ENCODE measurements around the gene FADS1.

Gene FADS1

DNA sequence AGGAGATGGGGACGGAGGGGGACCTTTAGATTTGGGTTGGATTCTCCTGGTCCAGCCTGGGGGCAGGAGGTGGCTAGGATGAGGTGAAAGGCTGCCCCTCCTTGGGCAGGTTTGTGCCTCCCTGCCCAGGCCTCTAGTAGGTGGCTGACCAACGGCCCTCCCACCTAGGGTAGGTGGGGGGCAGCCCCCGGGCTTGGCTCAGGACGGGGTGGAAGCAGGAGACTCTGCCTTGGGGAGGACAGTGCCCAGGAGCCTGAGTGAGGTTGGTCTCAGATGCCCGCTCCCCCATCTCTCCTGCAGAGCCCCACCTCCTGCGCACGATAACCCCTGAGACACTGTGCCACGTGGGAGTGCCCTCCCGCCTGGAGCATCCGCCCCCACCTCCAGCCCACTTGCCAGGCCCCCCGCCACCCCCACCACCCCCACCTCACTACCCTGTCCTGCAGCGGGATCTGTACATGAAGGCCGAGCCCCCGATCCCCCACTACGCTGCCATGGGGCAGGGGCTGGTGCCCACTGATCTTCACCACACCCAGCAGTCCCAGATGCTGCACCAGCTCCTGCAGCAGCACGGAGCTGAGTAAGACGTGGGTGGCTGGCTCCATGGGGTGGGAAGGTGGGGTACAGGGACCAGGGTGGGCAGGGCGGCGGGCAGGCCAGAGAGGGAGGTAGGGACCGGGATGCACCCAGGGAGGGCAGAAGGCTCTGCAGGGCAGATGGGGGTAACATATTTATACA lies 46.7 kb downstream of the FADS1 start:
- Histone ChIP-seq H3K4me3 (ENCODE audit: low read length in 2 of 2) (no peak overlapping the region), H3K36me3 (ENCODE audit: control insufficient read depth in 2 of 2, insufficient read depth in 2 of 2, low read length in 2 of 2) (no peaks in the 10 kb centered on the region), H3K27ac (ENCODE audit: low read depth in 2 of 2, low read length in 2 of 2) (no peak overlapping the region), H3K4me1 (ENCODE audit: control insufficient read depth in 2 of 2, insufficient read depth in 2 of 2, low read length in 2 of 2) (peaks cover 3 to 5% of the 10 kb centered on the region in 2 donors), H3K27me3 (ENCODE audit: control insufficient read depth in 2 of 2, insufficient read depth in 2 of 2, low read length in 2 of 2) (no peaks in the 10 kb centered on the region), H3K9ac (ENCODE audit: low read depth in 1 of 2, low read length in 2 of 2) (no peak overlapping the region), H3K9me3 (ENCODE audit: control insufficient read depth in 2 of 2, low read length in 2 of 2) (no peaks in the 10 kb centered on the region)

DNA sequence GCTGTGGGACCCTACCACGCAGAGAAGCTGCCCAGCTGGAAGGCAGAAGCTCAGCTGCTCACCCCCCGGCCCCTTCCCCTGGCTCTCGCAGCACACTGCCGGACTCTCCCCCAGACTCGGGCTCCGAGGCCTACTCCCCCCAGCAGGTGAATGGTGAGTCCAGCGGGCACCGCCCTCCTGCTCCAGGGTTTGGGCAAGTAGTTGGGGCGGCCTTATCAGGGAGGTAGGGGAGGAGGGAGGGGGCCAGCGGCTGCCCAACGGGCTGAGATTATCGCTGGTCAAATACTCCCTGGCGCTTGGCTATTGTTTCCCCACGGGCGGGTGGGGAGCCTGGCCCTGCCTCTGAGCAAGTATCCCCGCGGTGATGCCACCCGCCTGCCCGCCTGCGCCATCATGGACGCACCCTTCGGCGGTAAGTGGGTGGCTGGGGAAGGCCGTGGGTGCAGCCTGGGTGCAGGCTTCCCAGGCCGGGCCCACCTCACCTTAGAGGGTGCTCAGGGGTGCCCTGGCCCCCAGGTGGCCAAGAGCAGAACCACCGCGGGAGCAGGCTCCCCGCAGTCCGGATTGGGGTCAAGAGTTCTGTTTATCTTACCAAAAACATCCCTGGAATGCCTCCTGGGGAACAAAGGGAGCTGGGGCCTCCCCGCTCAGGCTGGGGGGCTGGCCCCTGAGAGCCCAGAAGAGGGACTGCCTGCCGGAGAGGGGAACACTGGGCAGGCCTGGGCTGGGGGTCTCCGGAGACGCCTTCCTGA lies 47.5 kb downstream of the FADS1 start:
- H3K9ac ChIP-seq (ENCODE audit: low read depth in 1 of 2, low read length in 2 of 2): no peak overlapping the region
- H3K36me3 ChIP-seq (ENCODE audit: control insufficient read depth in 2 of 2, insufficient read depth in 2 of 2, low read length in 2 of 2): no peaks in the 10 kb centered on the region
- H3K4me1 ChIP-seq (ENCODE audit: control insufficient read depth in 2 of 2, insufficient read depth in 2 of 2, low read length in 2 of 2): peaks cover 3 to 5% of the 10 kb centered on the region in 2 donors
- no peaks in the 10 kb centered on the region for H3K27me3 ChIP-seq (ENCODE audit: control insufficient read depth in 2 of 2, insufficient read depth in 2 of 2, low read length in 2 of 2)
- H3K27ac ChIP-seq (ENCODE audit: low read depth in 2 of 2, low read length in 2 of 2): no peak overlapping the region
- no peak overlapping the region for H3K4me3 ChIP-seq (ENCODE audit: low read length in 2 of 2)
- no peaks in the 10 kb centered on the region for H3K9me3 ChIP-seq (ENCODE audit: control insufficient read depth in 2 of 2, low read length in 2 of 2)

- no peaks in the 10 kb centered on the region for H3K36me3 ChIP-seq (ENCODE audit: control insufficient read depth in 2 of 2, insufficient read depth in 2 of 2, low read length in 2 of 2)
- H3K27me3 ChIP-seq (ENCODE audit: control insufficient read depth in 2 of 2, insufficient read depth in 2 of 2, low read length in 2 of 2): no peaks in the 10 kb centered on the region
- no peak overlapping the region for H3K9ac ChIP-seq (ENCODE audit: low read depth in 1 of 2, low read length in 2 of 2)
- H3K4me3 ChIP-seq (ENCODE audit: low read length in 2 of 2): no peak overlapping the region
- H3K27ac ChIP-seq (ENCODE audit: low read depth in 2 of 2, low read length in 2 of 2): no peak overlapping the region
- H3K9me3 ChIP-seq (ENCODE audit: control insufficient read depth in 2 of 2, low read length in 2 of 2): no peaks in the 10 kb centered on the region
- H3K4me1 ChIP-seq (ENCODE audit: control insufficient read depth in 2 of 2, insufficient read depth in 2 of 2, low read length in 2 of 2): peaks cover 3 to 5% of the 10 kb centered on the region in 2 donors
Observed at GRCh38 chr11:61768376-61769076, 48.3 kb downstream of the FADS1 start.

DNA sequence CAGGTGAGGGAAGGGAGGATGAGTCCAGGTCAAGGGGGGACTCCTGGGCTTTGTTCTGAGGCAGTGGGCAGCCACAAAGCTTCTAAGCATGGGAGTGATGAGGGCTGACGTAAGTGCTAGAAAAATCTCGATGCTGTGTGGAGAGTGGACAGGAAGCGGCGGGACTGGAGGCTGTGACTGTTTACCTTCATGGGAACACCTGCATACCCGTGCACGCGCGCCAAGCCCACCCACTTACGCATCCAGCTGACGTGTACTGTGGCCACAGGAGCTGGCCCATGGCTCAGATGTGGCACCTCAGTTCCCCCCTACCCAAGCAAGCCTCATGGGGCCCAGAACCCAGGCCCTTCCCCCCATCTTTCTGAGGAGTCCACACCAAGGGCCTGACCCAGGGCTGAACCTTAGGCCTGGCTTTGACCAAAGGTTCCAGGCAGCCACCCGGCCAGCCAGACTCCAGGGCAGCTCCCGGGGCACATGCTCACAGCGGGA lies 50.4 kb downstream of the FADS1 start:
- H3K27me3 ChIP-seq (ENCODE audit: control insufficient read depth in 2 of 2, insufficient read depth in 2 of 2, low read length in 2 of 2): no peaks in the 10 kb centered on the region
- no peak overlapping the region for H3K4me3 ChIP-seq (ENCODE audit: low read length in 2 of 2)
- H3K9ac ChIP-seq (ENCODE audit: low read depth in 1 of 2, low read length in 2 of 2): no peak overlapping the region
- H3K36me3 ChIP-seq (ENCODE audit: control insufficient read depth in 2 of 2, insufficient read depth in 2 of 2, low read length in 2 of 2): no peaks in the 10 kb centered on the region
- no peaks in the 10 kb centered on the region for H3K9me3 ChIP-seq (ENCODE audit: control insufficient read depth in 2 of 2, low read length in 2 of 2)
- H3K4me1 ChIP-seq (ENCODE audit: control insufficient read depth in 2 of 2, insufficient read depth in 2 of 2, low read length in 2 of 2): peaks cover 0 to 2% of the 10 kb centered on the region in 2 donors
- H3K27ac ChIP-seq (ENCODE audit: low read depth in 2 of 2, low read length in 2 of 2): no peak overlapping the region

GRCh38 chr11:61765550-61766253 lies 51.1 kb downstream of the FADS1 start:
- Histone ChIP-seq H3K9ac (ENCODE audit: low read depth in 1 of 2, low read length in 2 of 2) (no peak overlapping the region), H3K4me1 (ENCODE audit: control insufficient read depth in 2 of 2, insufficient read depth in 2 of 2, low read length in 2 of 2) (peaks cover 0 to 2% of the 10 kb centered on the region in 2 donors), H3K36me3 (ENCODE audit: control insufficient read depth in 2 of 2, insufficient read depth in 2 of 2, low read length in 2 of 2) (no peaks in the 10 kb centered on the region), H3K27ac (ENCODE audit: low read depth in 2 of 2, low read length in 2 of 2) (no peak overlapping the region), H3K4me3 (ENCODE audit: low read length in 2 of 2) (no peak overlapping the region), H3K27me3 (ENCODE audit: control insufficient read depth in 2 of 2, insufficient read depth in 2 of 2, low read length in 2 of 2) (no peaks in the 10 kb centered on the region), H3K9me3 (ENCODE audit: control insufficient read depth in 2 of 2, low read length in 2 of 2) (no peaks in the 10 kb centered on the region)

DNA sequence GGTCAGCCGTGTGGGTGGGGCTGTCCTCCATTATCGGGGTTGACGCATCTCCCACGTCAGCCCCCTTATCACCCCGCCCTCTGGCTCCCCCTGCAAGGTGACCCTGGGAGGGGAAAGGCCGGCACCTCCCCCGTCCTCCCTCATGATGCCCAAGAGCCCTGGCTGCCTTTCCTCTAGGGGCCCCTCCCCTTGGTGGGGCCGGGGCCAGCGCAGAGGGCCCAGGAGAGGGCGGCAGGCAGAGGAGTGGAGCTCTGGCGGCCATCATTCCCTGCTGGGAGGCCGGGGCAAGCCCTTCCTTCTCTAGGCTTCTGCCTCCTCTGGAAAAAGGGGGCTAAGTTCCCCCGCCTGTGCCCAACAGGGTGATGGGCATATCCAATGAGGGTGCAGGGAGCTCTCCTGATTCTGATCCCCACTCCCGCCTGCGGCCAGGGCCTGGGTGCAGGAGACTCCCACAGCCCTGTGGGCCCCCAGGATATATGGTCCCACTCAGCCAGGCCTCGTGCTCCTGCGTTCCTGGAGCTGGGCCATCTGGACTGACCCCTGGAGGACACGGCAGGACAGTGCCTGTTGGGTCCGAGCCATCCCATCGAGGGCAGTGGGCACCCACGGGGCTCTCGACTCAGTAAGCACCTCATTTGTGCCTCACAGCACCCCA lies 52.1 kb downstream of the FADS1 start:
- H3K4me3 ChIP-seq (ENCODE audit: low read length in 2 of 2): no peak overlapping the region
- H3K9ac ChIP-seq (ENCODE audit: low read depth in 1 of 2, low read length in 2 of 2): no peak overlapping the region
- H3K27ac ChIP-seq (ENCODE audit: low read depth in 2 of 2, low read length in 2 of 2): no peak overlapping the region
- H3K4me1 ChIP-seq (ENCODE audit: control insufficient read depth in 2 of 2, insufficient read depth in 2 of 2, low read length in 2 of 2): peaks cover 0 to 2% of the 10 kb centered on the region in 2 donors
- H3K27me3 ChIP-seq (ENCODE audit: control insufficient read depth in 2 of 2, insufficient read depth in 2 of 2, low read length in 2 of 2): no peaks in the 10 kb centered on the region
- no peaks in the 10 kb centered on the region for H3K36me3 ChIP-seq (ENCODE audit: control insufficient read depth in 2 of 2, insufficient read depth in 2 of 2, low read length in 2 of 2)
- H3K9me3 ChIP-seq (ENCODE audit: control insufficient read depth in 2 of 2, low read length in 2 of 2): no peaks in the 10 kb centered on the region

- Histone ChIP-seq H3K4me1 (ENCODE audit: control insufficient read depth in 2 of 2, insufficient read depth in 2 of 2, low read length in 2 of 2) (peaks cover 0 to 2% of the 10 kb centered on the region in 2 donors), H3K27me3 (ENCODE audit: control insufficient read depth in 2 of 2, insufficient read depth in 2 of 2, low read length in 2 of 2) (no peaks in the 10 kb centered on the region), H3K9me3 (ENCODE audit: control insufficient read depth in 2 of 2, low read length in 2 of 2) (no peaks in the 10 kb centered on the region), H3K9ac (ENCODE audit: low read depth in 1 of 2, low read length in 2 of 2) (no peak overlapping the region), H3K36me3 (ENCODE audit: control insufficient read depth in 2 of 2, insufficient read depth in 2 of 2, low read length in 2 of 2) (no peaks in the 10 kb centered on the region), H3K4me3 (ENCODE audit: low read length in 2 of 2) (no peak overlapping the region), H3K27ac (ENCODE audit: low read depth in 2 of 2, low read length in 2 of 2) (no peak overlapping the region)
Observed at GRCh38 chr11:61763930-61764605, 52.7 kb downstream of the FADS1 start.

DNA sequence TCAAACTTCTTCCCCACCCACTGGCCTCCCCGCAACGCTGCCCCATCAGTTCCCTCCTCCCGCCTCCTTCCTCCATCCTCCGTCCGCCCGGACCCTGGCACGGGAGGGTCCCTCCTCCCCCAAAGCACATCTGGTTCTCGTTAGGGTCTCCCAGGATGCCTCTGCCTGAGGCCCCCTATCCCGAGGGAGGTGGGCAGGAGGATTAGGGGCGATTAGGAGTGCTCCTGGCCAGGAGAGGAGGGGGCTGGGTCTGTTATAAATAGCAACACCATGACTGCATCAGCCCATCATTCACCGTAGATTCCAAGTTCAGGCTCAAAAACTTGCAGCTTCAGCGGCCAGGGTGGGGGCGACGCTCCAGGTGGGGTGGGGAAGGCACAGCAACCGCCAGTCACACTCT lies 54.0 kb downstream of the FADS1 start:
- Histone ChIP-seq H3K27me3 (ENCODE audit: control insufficient read depth in 2 of 2, insufficient read depth in 2 of 2, low read length in 2 of 2) (no peaks in the 10 kb centered on the region), H3K4me1 (ENCODE audit: control insufficient read depth in 2 of 2, insufficient read depth in 2 of 2, low read length in 2 of 2) (peaks cover under 1 to 2% of the 10 kb centered on the region in 2 donors), H3K9me3 (ENCODE audit: control insufficient read depth in 2 of 2, low read length in 2 of 2) (no peaks in the 10 kb centered on the region), H3K27ac (ENCODE audit: low read depth in 2 of 2, low read length in 2 of 2) (no peak overlapping the region), H3K4me3 (ENCODE audit: low read length in 2 of 2) (no peak overlapping the region), H3K9ac (ENCODE audit: low read depth in 1 of 2, low read length in 2 of 2) (no peak overlapping the region), H3K36me3 (ENCODE audit: control insufficient read depth in 2 of 2, insufficient read depth in 2 of 2, low read length in 2 of 2) (no peaks in the 10 kb centered on the region)

DNA sequence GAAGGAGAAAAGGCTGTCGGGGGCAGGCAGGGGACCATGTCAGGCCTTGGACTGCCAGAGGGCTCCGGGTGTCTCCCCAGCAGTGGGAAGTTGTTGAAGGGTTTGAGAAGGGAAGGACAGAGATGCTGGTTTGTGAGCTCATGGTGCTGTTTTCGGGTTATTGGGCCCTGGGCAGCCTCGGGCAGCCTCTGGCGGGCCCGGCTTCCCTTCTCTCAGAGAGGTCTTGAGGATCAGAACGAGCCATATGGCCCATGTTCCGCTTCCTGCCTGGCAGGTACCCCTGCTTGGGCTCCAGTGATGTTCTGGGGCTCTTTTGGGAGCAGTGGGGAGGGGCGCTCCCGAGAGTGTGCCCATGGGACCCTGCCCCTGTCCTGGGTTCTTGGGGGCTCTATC lies 54.6 kb downstream of the FADS1 start:
- H3K9me3 ChIP-seq (ENCODE audit: control insufficient read depth in 2 of 2, low read length in 2 of 2): no peaks in the 10 kb centered on the region
- H3K27me3 ChIP-seq (ENCODE audit: control insufficient read depth in 2 of 2, insufficient read depth in 2 of 2, low read length in 2 of 2): no peaks in the 10 kb centered on the region
- H3K27ac ChIP-seq (ENCODE audit: low read depth in 2 of 2, low read length in 2 of 2): no peak overlapping the region
- H3K36me3 ChIP-seq (ENCODE audit: control insufficient read depth in 2 of 2, insufficient read depth in 2 of 2, low read length in 2 of 2): no peaks in the 10 kb centered on the region
- H3K4me3 ChIP-seq (ENCODE audit: low read length in 2 of 2): no peak overlapping the region
- H3K9ac ChIP-seq (ENCODE audit: low read depth in 1 of 2, low read length in 2 of 2): no peak overlapping the region
- H3K4me1 ChIP-seq (ENCODE audit: control insufficient read depth in 2 of 2, insufficient read depth in 2 of 2, low read length in 2 of 2): peaks cover 6 to 8% of the 10 kb centered on the region in 2 donors

Measured in mucosa of rectum (tissue), 2 donors.